GM18861 (cell line): ENCODE data around the gene GPR61.

Experiments
- ATAC-seq: cut with Tn5 transposase; IDR thresholded peaks from one replicate; pipeline ENCODE4 v1.9.1; 2021; ENCODE audit not compliant: unreplicated experiment

Gene GPR61

DNA sequence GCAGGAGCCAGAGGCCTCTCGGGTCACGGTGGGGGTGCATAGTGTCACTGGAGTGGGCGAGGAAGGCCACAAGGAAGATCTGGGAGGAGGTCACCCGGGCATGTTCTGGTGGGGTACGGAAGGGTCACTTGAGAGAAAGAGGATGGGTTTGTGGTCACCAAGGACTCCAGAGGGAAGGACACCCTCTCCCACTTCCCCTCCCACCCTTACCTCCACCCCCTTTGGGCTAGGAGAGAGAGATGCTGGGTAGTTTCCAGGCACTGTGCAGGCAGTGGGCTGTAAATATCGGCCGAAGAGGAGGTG, 30.8 kb upstream of the GPR61 start:
- no peak for ATAC-seq

DNA sequence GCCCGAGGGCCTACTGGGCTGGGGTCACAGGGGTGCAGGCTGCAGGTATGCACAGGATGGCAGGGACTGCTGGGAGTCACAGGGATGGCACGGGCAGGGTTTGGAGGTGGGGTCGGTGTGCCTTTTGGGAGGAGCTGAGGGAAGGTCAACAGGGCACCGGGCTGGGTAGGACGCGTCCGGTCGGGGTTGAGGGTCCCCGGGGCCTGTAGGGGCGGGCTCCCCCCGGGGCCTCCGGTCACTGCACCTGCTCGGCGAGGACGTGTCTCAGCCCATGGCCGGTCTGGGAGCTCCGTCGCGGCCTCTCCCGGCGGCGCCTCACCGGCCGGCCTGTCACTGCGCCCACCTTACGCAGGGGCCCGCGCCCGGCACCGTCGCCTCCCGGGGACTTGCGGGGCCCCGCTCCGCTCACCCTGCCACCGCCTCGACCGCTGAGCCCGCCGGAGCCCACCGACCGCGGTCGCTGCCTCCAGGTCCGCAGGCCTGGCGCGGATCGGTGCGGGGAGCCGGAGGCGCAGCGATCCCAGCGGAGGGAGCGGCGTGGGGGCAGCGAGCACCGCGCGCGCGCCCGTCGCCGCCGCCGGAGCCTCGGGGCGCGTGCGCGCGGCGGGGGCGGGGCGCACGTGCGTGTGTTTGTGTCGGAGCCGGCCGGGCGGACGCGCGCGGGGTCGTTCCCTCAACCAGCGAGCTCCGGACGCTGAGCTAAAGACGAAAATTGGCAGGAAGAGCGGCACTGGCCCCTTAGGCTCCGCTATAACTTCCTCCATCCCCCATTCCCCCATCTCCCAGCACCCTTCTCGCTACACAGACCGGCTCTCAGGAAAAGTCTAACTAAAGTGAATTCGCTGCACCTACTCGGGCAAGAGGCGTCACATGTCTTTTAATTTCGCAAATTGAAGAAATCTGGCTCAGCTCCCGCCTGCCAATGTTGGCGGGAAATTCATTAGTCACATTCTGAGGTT, 30.2 kb upstream of the GPR61 start, which contains the start of gene AMIGO1:
AMIGO1 (minus strand) TSS at position 552 of the 959 bp plus-strand sequence. CDS start 815 bp downstream, outside the sequence.
- ATAC-seq = no peak

DNA sequence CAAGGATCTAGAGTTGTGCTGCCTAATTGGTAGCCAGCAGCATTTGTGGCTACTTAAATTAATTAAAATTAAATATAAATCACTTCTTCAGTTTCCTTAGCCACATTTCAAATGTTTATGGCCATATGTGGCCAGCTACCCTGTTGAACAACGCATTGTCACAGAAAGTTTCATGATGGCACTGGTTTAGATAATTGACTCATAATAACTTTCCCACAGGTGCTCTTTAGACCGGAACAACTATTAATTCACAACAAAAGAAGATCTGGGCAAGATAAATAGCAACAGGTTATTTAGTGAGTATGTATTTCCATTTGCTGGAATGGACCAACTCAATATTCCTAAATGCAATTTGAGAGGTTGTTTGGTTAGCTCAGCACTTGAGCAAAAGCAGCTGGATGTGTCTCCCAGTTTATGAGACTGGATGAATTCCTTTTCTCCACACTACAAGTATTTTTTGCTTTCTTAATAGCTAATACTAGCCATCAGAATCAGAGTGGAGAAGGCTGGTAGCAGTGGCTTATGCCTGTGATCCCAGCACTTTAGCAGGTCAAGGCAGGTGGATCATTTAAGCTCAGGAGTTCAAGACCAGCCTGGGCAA, 26.5 kb upstream of the GPR61 start:
- no peak for ATAC-seq

DNA sequence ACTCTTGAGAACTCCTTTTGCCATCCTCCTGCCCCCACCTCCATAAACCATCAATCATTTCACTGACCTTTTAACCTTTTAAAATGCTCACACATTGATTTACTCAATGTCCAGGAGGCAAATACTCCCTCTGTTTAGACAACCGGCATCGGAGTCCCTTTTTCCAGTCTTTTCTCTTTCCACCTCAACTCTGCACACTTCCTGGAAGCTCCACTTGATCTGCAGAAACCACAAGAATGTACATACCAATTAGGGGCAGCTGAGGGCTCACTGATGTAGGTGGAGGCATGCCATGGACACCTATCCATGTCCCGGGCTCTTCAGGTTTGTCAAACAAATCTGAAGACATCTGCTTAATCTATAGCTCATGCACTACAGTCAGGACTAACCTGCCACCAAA, 24.8 kb upstream of the GPR61 start:
- no peak for ATAC-seq

DNA sequence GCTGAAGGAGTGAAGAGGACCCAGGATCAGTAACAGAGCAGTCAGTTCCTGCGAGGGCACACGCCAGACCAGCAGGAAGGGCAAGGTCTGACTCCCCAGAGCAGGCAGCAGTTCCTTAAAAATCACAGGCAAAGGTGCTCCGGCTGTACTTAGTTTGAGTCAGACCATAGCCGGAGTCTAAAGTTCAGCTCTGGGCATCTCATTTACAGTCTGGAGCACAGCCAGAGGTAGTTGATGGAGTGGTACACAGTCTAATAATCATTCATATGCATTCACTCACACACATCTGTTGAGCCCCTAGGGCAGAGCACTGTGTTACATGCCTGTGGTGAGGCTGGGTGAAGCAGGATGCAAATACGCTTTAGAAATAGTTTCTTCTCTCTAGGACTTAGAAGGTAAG, 22.8 kb upstream of the GPR61 start:
- no peak for ATAC-seq

DNA sequence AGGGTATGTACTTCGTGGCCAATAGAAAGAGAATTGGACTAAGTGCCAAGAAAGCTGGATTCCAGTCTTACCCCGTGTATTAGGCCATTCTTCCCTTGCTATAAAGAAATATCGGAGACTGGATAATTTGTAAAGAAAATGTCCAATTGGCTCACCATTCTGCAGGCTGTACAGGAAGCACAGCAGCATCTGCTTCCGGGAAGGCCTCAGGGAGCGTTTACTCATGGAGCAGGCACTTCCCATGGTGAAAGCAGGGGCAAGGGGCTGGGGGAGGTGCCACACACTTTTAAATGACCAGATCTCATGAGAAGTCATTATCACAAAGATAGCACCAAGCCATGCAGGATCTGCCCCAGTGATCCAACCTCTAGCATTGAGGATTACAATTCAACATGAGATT, 22.3 kb upstream of the GPR61 start:
- ATAC-seq = no peak

DNA sequence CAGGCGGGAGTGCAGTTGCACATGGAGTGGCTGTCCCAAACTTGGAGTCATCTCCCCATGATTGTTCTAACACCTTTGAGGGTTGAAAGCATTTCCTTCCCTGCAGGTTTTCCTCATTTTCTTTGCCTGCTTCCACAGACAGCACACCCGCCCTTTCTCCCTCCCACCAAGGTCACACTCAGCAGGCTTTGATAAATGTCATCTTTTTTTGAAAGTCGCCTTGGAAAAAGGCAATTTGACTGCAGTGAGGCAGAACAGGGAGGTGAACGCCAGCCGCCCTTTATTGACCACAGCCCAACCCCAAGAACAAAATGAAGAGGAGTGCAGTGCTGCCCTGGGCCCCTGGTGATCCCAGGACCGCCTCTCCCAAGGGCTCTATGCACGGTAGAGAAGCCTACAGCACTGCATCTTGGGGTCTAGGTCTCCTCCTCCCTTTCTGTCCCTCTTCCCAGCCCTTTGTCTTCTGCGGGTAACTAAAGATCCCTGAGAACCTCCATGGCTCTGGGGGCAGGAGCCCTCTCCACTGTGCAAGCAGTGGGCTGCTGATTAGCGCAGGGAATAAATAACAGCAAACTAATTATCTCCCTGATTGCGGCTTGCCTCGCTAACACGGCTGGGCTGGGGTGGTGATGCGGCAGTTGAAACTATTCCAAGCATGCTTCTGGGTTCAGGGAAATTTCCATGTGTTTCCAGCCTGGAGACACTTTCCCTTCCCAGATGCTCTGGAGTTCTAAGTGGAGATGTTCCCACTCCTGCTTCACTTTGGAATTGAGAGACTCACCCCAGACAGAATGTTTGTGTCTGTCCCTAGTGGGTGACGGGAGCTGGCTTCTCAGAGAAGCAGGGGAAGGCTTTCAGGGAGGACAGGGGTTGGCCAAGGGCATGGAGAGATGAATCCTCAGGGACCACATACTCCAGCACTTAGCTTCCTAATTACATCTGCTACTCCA, 18.4 kb upstream of the GPR61 start:
- no peak for ATAC-seq

DNA sequence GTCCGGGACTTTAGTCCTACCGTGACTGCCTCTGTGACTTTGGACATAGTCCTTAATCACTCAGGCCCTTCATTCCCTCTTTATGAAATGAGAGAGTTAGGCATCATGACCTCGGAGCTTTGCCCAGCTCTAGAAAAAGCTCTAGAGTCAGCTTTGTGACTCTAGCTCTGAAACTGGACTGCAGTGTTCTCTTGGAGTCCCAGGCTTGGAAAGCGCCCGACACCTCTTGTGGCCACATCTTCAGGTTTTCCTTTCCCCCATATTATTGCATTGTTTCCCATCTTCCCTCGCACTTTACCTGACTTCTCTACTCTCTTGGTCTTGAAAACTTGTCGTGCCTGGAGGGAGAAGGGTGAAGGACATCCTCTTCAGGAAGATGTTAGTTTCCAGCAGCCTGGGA, 17.6 kb upstream of the GPR61 start:
- no peak for ATAC-seq

DNA sequence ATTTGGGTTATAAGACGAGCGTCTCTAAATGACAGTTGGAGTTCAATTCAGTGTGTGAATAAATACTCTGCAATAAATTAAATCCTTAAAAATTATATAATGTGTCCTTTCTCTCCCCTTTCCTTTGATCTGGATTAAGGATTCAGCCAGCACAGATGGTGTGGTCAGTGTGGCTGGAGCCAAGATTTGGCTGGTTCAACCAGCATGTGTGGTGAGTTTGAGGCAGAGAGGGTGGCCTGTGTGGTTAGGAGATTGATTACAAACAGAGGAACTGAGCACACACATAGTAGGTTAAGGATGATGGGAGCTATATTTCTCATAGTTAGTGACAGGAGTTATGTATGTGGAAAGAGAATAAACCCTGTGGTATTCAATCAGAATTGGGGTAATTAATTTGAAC, 16.0 kb upstream of the GPR61 start:
- no peak for ATAC-seq

DNA sequence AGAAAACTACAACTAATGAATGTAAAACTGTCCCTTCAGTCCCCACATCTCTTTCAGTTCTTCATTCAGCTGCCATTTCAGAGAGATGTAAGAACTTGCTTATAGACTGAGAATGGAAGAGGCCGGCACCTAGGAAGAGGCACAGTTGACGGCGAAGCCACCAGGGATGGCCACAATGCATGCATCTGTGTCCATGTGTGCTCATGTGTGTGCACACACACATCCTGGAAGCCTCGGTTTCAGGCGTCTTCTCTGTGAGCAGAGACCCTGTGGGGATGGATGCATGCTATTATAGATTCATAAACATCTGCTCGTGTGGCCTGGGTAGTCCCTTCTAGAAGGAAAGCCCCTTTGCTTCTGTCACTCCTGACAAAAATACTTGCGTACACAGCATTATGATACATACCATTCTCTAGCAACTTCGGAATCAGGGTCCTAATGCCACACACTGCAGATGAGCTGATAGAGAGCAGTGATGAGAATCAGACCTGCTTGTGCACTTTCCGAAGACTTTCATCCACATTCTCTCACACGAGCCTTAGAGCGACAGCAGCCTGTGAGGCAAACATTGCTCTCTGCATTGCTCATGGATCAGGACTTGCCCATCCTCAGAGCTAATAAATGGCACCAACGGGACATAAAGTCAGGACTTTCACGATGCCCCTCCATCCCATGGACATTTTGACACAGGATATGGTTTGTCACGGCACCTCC, 12.4 kb upstream of the GPR61 start:
- no peak for ATAC-seq

DNA sequence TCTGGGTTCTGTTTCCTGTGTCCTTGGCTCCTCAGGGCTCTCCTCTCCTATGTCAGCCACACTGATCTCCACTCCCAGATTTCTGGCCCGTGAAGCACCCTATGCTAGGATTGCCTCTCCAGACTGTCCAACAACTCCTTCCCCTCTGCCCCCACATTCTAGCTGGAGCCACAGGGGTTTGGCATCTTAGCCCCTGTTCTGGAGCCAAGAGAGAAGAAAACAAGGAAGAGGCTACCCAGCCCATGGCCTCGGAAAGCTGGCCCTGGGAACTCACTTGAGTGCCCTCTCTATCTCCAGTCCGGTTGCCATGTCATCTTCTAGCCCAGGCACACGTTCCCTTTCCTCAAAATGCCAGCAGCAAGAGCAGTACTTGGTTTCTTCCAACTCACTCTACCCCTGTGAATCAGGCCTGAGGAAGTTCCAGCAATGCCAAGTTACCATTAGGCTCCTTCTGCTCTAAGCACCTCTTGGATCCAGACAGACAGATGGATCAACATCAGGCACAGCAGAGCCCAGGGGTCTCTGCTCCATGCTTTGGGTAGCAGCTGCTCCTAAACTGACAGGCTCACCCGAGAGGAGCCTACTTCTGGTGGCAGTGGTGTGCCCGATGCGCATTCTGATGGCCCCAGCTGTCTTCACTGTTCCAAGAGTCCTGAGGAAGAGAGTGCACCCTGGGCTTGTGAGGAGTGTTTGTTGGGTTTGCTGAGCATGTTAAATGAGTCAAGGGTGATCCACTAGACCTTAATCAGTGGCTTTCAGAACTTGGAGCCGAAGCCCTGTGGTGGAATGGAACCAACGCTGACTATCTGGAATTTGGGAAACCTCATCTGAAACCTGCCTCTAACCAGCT, 11.6 kb upstream of the GPR61 start:
- ATAC-seq = no peak

DNA sequence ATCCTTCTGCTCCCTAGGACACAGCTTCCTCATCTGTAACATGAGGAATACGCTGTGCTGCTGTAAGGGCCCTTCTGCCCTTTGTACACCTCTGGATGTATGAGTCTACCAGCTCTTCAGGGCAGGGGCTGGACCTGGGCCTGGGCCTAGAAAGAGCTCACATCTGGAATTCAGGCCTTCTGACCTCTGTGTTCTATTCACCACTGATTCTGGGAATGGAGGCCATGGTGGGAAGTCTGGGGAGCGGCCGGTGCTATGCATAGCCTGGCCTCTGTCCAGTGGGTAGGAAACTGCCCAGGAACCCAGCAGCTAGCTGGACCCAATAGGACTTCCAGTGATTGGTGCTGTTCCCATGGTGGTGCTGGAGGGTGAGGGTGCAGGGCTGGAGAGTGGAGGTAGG, 11.0 kb upstream of the GPR61 start:
- no peak for ATAC-seq

DNA sequence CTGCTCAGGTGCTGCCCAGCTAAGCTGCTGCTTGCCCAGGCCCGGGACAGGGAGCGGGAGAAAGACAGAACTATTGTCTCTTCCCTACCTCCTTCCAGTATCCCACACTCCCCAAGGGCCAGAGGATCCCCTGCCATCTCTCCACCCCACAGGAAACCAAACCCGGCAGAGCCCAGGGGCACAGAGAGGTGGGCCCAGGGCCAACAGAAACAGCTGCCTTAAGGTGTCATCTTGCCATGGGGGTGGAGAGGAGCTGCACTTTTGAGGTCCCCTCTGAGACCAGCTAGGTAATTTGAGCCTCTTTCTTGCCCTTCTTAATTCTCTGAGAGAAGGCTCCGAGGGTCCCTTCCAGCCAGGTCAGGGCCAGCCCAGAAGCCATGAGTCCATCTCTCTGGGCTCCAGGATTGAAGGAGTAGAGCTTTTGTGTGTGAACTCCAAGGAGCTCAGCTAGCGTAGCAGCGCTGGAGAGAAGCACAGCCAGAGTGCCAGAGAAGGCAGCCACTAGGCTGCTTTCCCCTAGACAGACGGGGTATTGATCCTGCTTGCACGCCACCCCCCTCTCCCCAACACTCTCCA, 9.7 kb upstream of the GPR61 start:
- no peak for ATAC-seq

DNA sequence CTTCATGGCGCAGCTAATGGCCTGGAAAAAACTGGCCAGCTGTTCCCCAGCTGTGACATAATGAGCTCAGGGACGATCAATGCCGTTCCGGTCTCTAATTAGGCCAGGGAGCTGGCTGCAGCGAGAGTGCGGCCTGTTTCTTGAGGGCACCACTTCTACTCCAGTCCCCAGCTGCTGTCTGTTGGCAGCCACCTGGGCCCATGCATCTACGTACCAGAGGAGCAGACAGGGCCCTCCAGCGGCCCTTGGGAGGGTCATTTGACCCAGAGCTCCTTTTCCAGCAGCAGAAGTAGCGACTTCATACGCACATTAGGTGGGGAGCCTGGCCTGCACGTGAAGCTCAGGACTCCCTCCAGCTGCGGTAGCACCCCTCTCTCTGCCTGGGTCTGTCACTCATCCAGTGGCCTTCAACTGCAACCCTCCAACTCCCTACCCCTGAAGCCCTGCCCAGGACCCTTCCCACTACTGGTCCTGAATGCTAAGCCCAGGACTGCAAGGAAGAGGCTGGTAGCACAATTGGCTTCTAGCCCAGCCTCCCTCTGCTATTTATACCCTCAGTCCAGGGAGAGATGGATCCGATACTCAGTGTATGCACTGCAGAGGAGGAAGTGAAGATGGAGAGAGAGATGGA, 9.1 kb upstream of the GPR61 start:
- no peak for ATAC-seq

DNA sequence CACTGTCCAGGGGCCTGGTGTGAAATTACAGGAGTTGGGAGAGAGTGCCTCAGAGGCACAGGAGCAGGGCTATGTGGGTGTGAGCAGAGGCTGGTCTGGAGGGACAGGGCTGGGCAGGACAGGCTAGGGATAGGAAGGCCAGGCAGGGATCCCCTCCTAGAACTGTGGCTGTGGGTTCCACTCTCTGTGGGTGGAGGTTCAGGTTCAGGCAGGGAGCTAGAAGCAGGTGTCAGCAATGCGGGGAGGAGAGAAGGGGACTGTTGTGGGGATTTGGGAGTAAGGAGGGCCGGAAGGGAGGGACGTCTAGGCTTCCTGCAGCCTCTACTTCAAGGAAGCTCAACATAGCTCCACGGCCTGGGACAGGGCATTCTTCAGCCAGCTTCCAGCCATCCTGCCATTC, 8.3 kb upstream of the GPR61 start:
- no peak for ATAC-seq

DNA sequence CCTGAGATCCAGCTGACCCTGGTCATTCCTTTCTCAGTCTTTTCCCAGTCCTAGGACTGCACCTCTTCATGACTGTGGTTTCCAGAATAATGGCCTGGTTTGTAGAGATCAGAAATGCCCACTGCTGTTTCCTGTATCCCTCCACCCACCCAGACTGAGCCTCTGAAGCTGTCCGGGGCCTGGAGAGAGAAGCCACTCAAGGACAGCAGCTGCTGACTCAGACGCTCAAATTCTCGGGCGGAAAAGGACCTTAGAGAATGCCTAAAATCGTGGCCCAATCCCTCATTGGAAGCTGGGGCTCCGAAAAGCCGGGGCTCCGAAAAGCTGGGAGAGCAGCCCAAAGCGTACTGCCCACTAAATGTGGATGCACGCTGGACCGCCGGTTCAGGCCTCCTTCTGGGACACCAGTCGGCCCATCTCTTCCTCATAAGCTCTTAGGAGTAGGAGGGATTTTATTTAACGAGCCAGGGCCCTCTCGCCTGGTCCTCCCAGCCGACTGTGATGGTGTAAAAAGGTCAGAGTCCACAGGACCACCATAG, 7.8 kb upstream of the GPR61 start:
- ATAC-seq = no peak

DNA sequence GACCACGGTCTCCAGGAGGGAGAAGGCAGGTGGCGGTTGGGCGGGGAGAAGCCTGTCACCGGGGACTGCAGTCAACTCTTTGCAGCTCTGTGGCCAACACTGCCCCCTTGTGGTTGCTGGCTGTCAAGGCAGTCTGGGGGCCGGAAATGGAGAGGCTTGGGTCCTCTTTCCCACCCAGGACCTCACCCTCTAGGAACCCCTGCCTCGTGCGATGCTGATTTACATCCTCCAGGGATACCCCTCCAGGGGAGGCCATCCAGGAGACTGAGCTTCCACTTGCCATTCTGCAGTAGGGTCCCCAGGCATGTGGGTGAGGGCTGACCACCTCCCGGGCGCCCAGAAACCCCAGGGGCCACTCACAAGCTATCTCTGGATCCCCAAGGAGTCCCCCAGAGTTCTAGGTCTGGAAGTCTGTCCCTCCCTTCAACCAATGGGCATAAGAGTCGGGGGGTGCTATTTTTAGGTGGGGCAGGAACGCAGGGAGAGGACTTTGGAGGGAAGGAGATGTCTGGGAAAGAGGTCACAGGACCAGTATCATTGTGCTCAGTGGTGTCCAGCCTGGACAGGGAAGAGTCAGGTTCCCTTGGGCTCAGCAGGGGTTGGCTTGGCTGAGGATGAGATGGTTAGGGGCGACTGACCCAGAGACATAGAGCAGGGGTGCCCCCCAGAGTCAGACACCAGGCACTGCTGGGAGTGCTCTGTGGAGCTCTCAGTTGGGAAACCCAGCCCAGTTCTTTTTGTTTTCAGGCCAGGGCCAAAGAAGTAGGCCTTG, 7.1 kb upstream of the GPR61 start:
- ATAC-seq = peak; percentile 63

DNA sequence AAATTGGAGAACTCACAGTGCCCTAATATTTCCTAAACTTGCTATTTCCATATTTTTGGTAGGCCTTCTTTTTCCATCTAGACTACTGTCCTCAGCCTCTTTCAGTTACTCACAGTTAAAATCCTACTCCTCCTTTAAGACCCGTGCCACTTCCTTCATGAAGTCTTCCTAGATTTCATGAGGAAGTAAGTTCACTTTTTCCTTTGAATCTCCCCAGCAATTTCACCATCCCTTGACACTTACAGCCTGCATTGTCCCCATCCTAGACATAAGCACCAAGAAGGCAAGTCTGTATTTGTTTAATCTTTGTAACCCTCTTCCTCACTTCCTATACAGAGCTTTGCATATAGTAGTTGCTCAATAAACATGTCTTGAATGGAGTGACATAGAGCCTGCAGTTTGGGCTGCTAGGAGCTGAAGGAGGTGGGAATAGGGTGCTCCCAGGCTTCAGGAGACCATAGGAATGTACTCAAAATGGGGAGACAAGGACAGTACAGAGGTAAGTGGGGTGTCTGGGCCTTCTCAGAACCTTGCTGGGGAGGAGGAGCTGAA, 5.3 kb upstream of the GPR61 start:
- no peak for ATAC-seq
